H4 (cell line): Measurements from ENCODE around the gene FOXN3. TPM values are rescaled to one million over a fixed set of nuclear protein-coding genes. Genes with fewer than 3 reads are reported as not detected.
"Not testable (repeated sequence)": the region's sequence is repeated elsewhere in the genome, so short reads cannot be mapped to it uniquely, and the experiment has no call there.

Experiments used
- DNase-seq: peaks from one replicate; pipeline ENCODE4 v3.0.0-alpha.2; 2015; ENCODE audit warnings: low spot score
- total RNA-seq: library from RNA; depleted of rRNA; stranded (reverse); fragments of >200 nt; shearing (Covaris generic); gene quantifications from 2 replicates; pipeline ENCODE4 v1.2.3, GENCODE V29; 2014

FOXN3 gene
- total RNA-seq, 1 experiment from 2014 or later: 12.2 TPM

DNA sequence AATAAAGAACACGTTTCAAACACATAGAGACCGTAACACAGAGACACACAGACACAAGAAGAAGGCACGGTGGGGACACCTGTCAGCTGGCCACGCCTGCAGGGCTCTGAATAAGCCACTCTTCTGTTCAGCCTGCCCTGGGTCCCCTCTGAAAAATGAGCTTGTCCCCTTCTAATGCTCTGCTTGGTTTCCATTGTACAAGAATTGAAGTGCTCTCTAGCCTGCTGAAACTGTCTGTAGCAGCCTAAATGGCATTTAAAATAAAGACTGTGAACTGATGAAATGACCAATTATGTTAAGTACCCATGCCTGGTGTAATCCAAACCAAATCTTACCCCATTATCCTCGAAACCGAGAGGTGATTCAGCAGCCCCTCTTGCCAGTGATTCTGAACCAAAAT lies 139.8 kb downstream of the FOXN3 start:
- no peak for DNase-seq

DNA sequence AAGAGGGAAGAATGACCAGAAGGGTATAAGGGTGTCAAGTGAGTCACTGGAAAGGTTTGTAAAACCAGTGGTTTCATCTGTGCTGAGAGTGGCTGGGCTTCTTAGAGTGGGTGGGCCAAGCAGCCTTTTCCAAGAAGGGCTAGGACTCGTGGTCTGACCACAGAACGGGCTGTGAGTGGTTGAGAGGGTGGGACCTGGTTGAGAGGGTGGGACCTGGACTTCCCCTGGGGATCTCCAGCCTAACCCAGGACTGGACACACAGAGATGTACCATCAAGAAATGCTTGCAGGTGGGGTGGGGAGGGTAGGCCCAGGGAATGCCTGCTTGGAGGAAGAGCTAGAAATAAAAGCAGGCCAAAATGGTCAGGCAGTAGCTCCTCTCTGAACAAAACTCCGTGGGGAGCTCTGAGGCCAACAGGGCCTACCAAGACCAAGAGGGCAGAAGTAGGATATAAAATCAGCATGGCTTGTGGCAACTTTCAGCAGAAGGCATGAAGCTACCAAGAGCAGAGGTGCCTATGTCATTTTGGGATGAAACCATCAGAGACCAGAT lies 140.5 kb downstream of the FOXN3 start:
- peak; percentile 15 for DNase-seq

DNA sequence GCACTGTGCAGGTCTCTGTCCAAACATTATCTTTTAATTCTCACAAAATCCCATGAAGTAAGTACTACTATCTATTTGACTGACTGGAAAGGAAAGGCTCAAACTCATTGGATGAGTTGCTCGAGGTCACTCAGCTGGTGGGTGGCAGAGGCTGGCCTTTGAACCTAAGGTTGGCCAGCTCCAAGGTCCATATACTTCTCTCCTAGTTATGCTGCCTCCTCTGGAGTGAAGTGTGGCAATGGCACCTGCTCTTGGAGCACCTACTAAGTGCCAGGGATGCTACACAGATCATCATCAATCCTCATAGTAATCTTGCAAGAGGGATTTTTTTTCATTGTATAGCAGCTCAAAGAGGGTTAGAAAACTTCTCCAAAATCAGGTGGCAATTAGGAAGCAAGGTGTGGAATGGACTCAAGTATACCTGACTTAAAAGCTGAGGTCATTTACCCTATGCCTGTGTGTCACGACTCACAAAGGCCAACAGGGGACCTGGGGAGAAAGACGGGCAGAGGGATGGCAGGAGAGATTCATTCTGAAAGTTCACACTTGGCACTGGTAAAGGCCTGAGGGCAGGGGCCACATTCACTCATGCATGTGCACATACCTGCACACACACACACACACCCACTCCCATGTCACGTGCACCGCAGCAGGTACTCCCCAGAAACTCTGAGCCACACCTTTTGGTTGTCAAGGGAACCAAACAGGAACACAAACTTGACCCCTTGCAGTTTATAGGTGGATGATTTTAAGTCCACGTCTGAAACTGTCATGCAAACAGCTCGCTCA lies 146.4 kb downstream of the FOXN3 start:
- no peak for DNase-seq

DNA sequence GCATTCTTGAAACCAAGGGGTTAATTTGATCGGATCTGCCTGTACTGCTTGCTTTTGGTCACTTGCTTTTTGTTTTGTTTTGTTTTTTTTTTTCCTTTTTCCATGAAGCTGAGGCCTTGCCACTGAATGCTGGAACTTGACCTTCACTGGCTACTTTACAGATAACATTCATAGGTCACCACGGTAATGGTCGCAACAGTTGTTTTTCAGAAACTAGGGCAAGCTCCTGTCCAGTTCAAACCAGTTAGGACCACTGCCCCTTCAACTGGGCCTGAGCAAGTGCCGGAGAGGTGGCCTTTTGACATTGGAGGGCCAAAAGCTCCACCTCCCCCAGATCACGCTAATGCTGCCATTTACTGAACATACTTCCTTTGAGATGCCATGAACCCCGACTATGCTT lies 147.6 kb downstream of the FOXN3 start:
- DNase-seq: no peak

DNA sequence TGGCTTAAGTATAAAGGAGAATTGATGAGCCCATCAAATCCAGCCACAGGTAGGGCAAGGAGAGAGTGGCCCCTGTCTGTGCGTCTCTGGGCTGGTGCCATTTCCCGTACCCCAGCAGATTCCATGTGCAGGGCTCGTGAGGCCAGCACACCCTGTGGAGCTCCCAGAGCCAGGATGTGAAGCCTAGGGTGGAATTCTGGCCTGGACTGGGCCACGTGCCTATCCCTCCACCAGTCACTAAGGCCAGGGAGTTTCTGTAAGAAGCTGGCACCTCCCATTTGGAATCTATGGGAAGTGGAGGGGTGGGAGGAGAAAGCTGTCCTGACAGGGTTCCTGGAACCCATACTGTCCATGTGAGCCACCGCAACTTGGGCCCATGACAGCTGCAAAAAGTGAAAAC lies 148.5 kb downstream of the FOXN3 start:
- no peak for DNase-seq

DNA sequence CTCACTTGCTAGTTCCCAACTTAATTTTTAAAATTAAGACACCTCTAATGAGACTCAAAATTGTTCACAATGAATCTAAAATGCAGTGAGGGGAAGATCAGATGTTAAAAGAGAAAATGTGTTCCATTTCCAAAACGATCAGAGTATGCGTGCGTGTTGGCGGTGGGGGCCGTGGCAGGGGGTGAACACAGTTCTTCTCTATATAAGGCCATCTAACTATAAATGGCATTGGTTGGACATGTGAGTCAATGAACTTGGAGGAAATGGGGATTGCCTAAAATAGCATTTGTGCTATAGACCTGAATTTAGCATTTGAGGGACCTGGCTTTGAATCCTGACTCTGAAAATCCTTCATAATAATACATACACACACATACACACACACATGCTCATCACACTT lies 149.4 kb downstream of the FOXN3 start:
- DNase-seq: no peak

DNA sequence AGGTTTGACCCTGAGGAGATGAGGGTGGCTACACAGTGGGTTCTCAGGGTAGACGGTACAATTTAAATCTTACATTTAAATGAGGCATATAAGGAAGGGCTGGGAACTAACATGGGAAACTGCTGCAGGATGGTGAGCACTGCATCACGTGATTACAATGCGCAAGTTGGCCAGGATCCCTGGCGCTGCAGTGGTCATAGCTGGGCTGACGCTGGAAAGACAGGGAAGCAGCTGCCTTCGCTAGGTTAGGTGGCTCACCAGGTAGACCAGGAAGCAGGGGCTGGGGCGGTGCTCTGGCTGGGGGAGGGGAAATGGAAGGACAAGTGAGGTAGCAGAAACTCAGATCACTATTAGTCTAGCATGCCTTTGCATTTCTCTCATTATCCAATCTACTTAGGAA lies 149.9 kb downstream of the FOXN3 start:
- DNase-seq: no peak

DNA sequence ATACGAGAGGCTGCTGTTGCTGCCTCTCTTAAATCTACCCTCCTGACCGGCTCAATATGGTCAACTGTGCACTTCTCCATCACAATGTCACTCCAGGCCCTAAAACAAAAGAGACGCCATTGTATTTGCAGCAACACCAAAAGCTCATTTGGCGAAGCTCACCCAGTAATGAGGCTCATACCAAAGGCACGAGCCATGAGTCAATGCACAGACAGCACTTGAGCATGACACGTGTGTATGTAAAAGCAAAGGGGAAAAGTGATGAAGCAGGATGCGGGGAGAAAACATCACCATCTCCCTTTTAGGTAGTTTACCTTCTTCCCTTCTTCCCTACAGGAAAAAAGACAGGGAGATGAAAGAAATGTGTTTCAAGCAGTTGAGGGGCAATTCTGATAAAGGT lies 150.3 kb downstream of the FOXN3 start:
- no peak for DNase-seq

DNA sequence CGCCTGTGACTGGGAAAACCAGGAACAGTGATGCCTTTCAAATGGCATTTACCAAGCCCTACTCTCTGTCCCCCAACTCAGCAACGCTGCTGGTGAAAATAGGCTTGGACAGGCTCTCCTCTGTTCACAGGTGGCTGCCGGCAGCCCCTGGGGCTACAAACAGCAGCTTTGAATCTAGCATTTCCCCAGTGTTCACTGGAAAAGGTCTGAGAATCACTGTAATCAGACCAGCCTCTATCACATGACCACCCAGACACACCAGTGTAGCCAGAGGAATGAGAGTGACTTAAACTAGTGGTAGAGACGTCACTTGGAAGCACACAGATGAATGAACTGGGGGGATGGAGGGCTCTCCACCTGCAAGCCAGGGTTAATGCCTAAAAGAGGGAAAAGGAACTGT lies 151.8 kb downstream of the FOXN3 start:
- DNase-seq: no peak

DNA sequence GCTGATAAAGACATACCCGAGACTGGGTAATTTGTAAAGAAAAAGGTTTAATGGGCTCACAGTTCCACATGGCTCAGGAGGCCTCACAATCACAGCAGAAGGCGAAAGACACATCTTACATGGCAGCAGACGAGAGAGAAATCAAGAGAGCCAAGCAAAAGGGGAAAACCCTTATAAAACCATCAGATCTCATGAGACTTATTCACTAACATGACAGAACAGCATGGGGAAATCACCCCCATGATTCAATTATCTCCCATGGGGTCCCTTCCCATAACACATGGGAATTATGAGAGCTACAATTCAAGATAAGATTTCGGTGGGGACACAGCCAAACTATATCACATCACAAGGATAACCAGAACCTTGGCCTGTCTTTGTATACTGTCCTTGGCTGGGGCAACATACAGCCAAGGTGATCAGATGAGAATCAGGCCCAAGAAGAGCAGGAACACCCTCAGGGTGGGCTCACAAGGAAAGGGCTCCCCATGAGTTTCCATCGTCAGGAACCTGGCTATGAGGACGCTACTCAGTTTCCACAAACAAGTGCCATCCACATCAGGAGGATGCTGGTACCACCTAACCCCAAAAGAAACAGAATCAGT lies 152.7 kb downstream of the FOXN3 start:
- no peak for DNase-seq

DNA sequence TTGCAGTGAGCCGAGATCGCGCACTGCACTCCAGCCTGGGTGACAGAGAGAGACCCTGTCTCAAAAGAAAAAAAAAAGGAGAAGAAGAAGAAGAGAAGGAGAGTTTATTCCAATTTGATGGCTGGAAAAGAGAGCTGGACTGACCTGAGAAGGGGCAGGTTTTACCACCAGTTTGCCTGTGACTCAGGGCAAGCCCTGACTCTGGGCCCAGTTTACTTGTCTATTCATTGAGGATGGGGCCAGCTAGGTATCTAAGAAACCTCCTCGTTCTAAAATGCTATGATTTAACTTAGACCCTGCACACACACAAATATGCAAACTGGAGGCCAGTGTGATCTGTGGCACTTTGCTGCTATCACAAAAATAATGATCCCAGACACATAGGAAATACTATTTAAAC lies 155.0 kb downstream of the FOXN3 start:
- no peak for DNase-seq

DNA sequence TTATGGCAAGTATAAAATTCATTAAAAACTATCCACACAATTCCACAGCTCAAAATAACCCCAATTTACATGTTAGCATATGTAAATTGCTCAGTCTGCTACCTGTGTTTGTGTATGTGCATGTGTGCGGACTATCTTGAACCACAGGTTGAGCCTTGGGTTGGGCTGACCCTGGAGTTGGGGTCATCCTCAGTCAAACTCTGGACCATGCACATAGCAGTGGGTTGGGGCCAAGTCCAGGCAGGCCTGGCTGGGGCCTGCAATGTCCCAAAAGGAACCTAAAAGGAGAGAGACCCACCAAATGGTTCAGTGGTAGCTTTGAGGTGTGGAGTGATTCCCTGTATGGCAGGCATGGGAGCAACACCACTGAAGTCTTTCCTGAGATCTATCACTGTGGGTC lies 156.1 kb downstream of the FOXN3 start:
- DNase-seq: no peak

DNA sequence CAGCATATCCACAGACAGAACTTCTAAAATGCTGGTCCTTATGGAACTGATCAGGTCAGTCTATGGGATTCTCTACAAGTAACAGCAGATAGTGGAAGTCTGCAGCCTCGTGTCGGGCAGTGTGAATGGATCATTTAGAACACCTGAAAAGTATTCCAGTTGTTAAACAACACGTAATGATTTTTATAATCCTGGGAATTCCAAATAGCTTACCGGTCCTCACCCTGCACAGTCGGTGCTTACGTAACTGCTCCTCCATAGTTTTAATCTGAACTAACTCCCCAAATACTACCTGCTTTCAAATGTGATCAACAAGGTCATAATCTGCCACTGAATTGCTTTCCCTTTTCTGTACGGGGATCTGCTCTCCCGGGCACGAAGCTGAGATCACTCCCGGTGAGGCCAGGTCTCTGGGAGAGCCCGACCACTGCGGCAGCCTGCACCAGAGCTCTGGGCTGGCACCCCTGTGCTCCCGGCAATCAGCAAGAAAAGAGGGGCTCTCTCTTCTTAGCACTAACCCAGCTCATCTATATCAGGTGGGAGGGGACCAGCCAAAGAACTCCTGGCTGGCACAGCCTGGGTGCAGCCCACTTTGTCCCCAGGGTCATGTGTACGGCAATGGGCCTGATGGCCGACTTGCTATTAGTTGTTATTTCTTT lies 157.0 kb downstream of the FOXN3 start:
- no peak for DNase-seq

DNA sequence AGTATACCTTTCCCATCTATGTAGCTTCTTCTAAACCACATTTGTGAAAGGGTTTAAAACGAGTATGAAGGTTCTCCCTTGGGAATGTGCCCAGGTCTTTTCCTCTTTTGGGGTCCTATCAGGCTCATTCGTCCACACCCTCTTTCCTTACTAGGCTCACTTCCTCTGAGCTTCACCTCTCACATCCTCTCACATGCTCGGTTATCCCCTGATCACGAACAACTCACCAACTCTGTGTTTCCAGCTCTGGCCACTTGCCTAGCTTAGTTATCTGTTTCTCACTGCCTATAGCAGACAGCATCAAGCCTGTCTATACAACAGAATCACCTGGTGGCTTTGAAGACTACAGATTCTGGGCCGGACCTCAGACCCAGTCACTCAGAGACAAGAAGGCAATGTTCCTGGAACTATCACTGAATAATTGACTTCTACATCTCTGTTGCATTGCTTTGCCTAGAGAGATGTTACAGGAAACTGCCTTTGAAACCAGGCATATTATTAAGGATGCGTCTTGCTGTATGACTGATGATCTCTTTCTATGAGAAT lies 158.2 kb downstream of the FOXN3 start:
- no peak for DNase-seq

DNA sequence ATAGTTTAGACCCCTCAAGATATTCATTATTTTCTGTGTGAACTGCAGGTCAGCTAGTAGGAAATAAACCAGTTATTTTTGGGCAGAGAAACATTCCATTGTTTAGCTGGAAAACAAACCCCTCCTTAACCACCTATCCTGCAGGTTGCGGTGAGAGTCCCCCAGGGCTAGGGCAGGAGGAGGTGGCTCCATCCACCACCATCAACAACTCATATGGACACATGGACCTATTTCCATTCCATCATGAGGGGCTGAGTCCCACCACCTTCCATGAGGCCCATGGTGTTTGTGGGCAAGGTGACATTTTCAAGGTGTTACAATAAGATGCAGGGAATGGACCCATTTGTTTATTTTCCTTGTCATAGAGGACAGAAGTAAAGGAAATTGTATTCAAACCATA lies 160.1 kb downstream of the FOXN3 start:
- DNase-seq: no peak

DNA sequence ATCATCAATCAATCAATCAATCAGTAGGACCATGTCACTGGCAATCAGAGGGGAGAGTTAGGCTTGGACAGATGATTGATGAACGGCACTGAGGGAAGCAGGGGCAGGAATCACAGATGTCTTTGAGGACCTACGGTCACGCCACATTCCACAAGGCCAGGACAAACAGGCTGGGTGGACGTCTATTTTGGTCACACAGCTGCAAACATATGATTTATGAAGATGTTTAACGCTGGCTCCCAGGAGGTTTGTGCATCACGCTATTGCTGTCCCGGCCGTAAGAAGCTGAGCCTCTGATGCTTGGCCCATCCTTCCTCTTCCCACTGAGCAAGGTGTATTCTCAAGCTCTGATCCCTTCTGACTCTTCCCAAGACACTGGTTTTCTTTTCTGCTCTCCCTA lies 160.8 kb downstream of the FOXN3 start:
- DNase-seq: no peak

DNA sequence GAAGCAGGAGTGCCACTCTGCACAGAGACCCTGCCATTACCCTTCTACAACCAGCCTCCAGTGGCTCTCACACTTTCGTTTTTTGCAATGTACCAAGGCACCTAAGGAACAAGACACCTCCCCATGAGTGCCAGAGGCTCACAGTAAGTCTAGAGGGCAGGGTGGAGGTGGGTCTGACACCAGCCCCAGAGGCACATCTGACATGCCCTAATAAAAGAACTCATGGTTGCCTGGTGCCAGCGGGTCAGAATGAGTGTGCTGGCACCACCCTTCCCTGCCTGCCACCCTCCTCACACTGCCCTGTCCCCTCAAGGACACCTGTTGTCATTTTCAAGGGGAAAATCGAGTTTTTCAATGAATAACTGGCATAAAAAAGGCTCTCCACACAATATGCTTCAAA lies 161.2 kb downstream of the FOXN3 start:
- DNase-seq: no peak

DNA sequence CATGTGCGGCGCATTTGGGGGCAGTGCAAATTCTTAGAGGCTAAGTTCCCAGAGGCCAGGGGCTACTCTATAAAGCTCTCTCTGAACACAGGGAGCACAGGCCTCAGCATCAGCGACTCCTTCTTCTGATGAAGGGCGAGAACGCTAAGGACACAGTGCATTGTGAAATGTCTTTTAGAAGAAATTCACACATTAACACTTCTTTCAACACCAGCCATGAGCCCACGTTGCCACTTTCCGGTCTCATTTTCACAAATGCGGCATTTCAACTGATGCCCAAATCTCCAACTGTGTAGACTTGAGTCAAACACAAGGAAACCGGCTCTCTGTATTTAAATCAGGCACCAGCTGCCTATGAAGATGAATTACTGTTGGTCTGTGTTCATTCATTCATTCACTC lies 162.0 kb downstream of the FOXN3 start:
- no peak for DNase-seq

DNA sequence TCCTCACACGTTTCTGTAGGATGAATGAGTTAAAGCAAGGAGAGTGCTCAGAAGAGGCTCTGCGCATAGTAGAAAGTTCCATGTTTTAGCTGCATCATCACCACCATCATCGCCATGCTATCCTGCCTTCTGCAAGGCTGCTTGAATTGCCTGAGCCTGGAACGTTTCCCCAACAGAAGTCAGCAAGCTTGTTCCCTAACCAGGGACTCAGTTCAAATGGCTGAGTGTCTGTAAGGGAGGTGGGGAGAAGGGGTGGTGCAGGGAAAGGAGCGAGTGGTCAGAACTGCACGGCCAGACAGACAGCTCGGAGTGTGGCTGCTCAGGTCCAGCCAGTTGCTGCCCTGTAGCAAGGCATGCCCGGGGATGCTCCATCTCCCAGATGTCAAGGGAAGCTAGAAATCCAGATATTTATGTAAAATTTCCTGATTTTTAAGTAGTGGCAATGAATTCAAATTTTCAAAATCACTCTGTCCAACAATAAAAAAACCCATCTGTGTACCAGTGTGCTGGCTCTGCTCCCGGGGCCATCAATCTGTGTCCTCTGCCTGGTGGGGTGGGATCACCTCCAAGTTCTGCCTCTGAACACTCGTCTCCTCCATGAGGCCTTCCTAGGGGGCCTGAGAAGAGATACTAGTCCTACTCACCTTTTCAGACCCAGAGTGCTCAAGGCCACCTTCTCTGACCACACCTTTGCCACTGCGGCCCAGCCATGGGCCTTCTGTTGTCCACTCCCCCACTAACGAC lies 162.7 kb downstream of the FOXN3 start:
- no peak for DNase-seq

DNA sequence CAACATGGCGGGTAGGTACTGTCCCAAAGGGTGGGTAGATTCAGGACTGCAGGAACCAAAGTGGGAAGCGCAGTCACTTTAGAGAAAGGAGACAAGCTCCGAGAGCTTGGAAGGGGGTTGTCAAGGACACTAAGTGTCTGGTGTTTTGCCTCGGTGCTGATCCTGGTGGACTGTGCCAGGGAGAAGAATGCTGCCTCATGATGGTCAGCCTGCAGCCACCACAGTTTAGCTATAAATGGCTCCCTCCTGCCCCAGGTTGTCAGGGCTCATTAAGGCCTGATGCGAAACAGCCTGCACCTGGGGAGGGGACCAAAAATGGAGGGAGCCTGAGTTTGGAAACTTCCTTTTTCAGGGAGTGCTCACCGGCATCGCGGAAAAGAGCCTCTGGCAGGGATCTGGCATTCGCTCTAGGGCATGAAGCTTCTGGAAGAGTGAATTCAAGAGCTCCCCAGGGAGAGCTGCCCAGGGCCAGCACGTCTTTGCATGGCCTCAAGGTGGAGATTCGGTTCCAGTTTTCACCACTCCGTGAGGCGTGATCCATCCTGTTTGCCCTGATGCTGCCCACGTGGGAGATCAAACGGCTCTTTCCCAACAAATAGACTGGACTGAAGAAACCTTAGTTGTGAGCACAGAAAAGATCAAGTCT lies 164.0 kb downstream of the FOXN3 start:
- peak; percentile 32 for DNase-seq

DNA sequence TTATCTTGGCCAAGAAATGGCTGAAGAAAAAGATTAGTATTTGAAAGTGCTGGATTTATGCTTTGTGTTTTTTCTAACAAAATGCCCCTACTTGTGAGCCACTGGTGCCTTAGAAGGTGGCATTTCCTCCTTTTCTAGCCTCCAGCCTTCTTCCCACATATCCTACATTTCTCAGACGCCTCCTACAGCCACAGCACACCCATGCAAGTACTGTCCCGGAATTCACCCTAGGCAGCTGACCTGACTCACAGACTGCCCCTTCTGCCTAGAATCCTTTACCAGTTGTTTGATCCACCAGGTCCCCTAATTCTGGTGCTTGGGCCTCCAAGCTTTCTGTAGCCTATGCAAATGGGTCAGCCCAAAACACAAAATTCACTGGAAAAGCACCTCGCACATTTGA lies 166.0 kb downstream of the FOXN3 start:
- no peak for DNase-seq

DNA sequence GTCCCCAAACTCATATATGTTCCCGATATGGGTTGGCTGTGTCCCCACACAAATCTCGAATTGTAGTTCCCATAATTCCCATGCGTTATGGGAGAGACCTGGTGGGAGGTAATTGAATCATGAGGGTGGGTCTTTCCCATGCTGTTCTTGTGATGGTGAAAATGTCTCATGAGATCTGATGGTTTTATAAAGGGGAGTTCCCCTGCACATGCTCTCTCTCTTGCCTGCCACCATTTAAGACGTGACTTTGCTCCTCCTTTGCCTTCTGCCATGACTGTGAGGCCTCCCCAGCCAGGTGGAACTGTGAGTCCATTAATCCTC lies 166.4 kb downstream of the FOXN3 start:
- not testable (repeated sequence) for DNase-seq
